HepG2 (cell line): ENCODE results near the gene RRAGB. TPM values are rescaled to one million over a fixed set of nuclear protein-coding genes. Genes with fewer than 3 reads are reported as not detected.

Experiments used
- ATAC-seq: fragments of 200-7000 bp; cut with Tn5 transposase; 3 replicates; pipeline ENCODE4 v1.9.1; 2020; ENCODE audit warnings: mild to moderate bottlenecking, moderate library complexity
- BruUV-seq: library from RNA; stranded (reverse); fragments of 400-500 nt; replicated peaks from 2 replicates; lab custom pipeline; 2021; lab: Mats Ljungman, UMichigan
- CTCF ChIA-PET: fragments of 300-600 bp; formaldehyde crosslinking; extraction: SDS; loops from one replicate; lab custom pipeline; 2021; ENCODE audit warnings: low total read pairs, inconsistent platforms, low intra/inter-chr PET ratio; lab: Yijun Ruan, JAX
- POLR2A ChIA-PET: fragments of 350-600 bp; sonication (Branson Sonifier 250); formaldehyde crosslinking; loops from one replicate; lab custom pipeline; 2020; ENCODE audit warnings: antibody characterized with exemption, inconsistent platforms; lab: Yijun Ruan, JAX
- DNase-seq: peaks from one replicate; pipeline ENCODE4 v3.0.0-alpha.2; 2015; ENCODE audit warnings: low spot score
- FAIRE-seq: peaks from 3 replicates; lab custom pipeline; 2011; peaks lifted over from hg19 to GRCh38; lab: Jason Lieb, UNC
- H2AFZ ChIP-seq: one replicate; pipeline ENCODE4 v1.6.1; 2011; ENCODE audit warnings: low read length, inconsistent platforms
- H3K27ac ChIP-seq: fragments of 300-600 bp; 3 replicates; pipeline ENCODE4 v1.8.0; 2011; ENCODE audit warnings: mixed run types, mild to moderate bottlenecking, mixed read lengths, low read length, inconsistent platforms; ENCODE audit not compliant: insufficient read depth; ENCODE audit errors: extremely low read length
- H3K27me3 ChIP-seq, 2 experiments: fragments of 200-600 bp in 1 of 2; 2 replicates in 1 of 2; 3 replicates in 1 of 2; pipeline versions ENCODE4 v1.6.0 to v1.8.0; 2011; ENCODE audit warnings: low read length in 2 of 2, mild to moderate bottlenecking in 2 of 2, moderate library complexity in 2 of 2, inconsistent platforms in 1 of 2; ENCODE audit not compliant: insufficient read depth in 2 of 2, control insufficient read depth in 1 of 2
- H3K36me3 ChIP-seq, 2 experiments: fragments of 200-600 bp in 1 of 2; replicated peaks in 1 of 2; 2 replicates in 1 of 2; 3 replicates in 1 of 2; pipeline versions ENCODE4 v1.5.1 to v1.8.0; 2011; ENCODE audit warnings: low read length in 2 of 2, inconsistent platforms in 1 of 2; ENCODE audit not compliant: insufficient read depth in 2 of 2, control insufficient read depth in 1 of 2
- H3K4me1 ChIP-seq: 2 replicates; pipeline ENCODE4 v1.5.1; 2012; ENCODE audit warnings: low read length, inconsistent platforms; ENCODE audit not compliant: insufficient read depth
- H3K4me2 ChIP-seq: 2 replicates; pipeline ENCODE4 v1.6.0; 2011; ENCODE audit warnings: low read depth, low read length, inconsistent platforms
- H3K4me3 ChIP-seq, 3 experiments: fragments of 200-600 bp in 1 of 3; sonication (generic), shearing (Covaris generic) in 1 of 3; replicated peaks in 1 of 3; 2 replicates each; pipeline ENCODE4 v1.5.1; 2011 to 2016; ENCODE audit warnings: low read length in 3 of 3, inconsistent platforms in 2 of 3, low read depth in 2 of 3, mild to moderate bottlenecking in 2 of 3, control low read depth in 1 of 3, mixed read lengths in 1 of 3; ENCODE audit not compliant: insufficient read depth in 1 of 3
- H3K79me2 ChIP-seq: one replicate; pipeline ENCODE4 v1.6.1; 2011; ENCODE audit warnings: low read length, inconsistent platforms; ENCODE audit not compliant: insufficient read depth
- H3K9ac ChIP-seq: 2 replicates; pipeline ENCODE4 v1.6.0; 2011; ENCODE audit warnings: mild to moderate bottlenecking, low read depth, low read length, inconsistent platforms; ENCODE audit not compliant: insufficient read depth
- H3K9me3 ChIP-seq: 2 replicates; pipeline ENCODE4 v1.5.1; 2012; ENCODE audit warnings: mild to moderate bottlenecking, low read length
- H4K20me1 ChIP-seq: 2 replicates; pipeline ENCODE4 v1.6.0; 2011; ENCODE audit warnings: inconsistent platforms, mild to moderate bottlenecking, low read length, moderate library complexity; ENCODE audit not compliant: insufficient read depth
- CCAR2 ChIP-seq: fragments of 200-400 bp; formaldehyde crosslinking; optimal IDR thresholded peaks from 2 replicates; pipeline ENCODE3; 2018; ENCODE audit warnings: low read depth, mild to moderate bottlenecking, low read length, moderate library complexity
- CREB1 ChIP-seq, 2 experiments: fragments of 450-650 bp in 1 of 2; IDR thresholded peaks; 2 replicates each; pipeline ENCODE4 v1.6.1; 2016 to 2017; ENCODE audit warnings: control low read depth in 1 of 2, mild to moderate bottlenecking in 1 of 2, missing compliant biosample characterization in 1 of 2, missing genetic modification characterization in 1 of 2
- CREM ChIP-seq, 2 experiments: sonication (generic) in 1 of 2; formaldehyde crosslinking in 1 of 2; IDR thresholded peaks; 2 replicates each; pipeline versions ENCODE4 v1.4.0 to v1.6.1; 2016 to 2020; ENCODE audit warnings: antibody characterized with exemption in 1 of 2, mild to moderate bottlenecking in 1 of 2, missing genetic modification reagents in 1 of 2
- DNMT1 ChIP-seq: sonication (generic); formaldehyde crosslinking; IDR thresholded peaks from 2 replicates; pipeline ENCODE4 v1.5.1; 2020; ENCODE audit warnings: mild to moderate bottlenecking, missing genetic modification reagents
- GZF1 ChIP-seq: sonication (generic); formaldehyde crosslinking; IDR thresholded peaks from 2 replicates; pipeline ENCODE4 v1.5.1; 2020; ENCODE audit warnings: mild to moderate bottlenecking, missing genetic modification reagents
- HHEX ChIP-seq: IDR thresholded peaks from 2 replicates; pipeline ENCODE4 v1.6.1; 2016; ENCODE audit warnings: control low read depth
- JARID2 ChIP-seq: sonication (generic); formaldehyde crosslinking; IDR thresholded peaks from 2 replicates; pipeline ENCODE4 v1.8.1; 2023; ENCODE audit warnings: missing genetic modification reagents, inconsistent platforms; ENCODE audit not compliant: insufficient replicate concordance
- MTF2 ChIP-seq: sonication (generic); formaldehyde crosslinking; IDR thresholded peaks from 2 replicates; pipeline ENCODE4 v1.5.0; 2020; ENCODE audit warnings: missing genetic modification reagents, borderline replicate concordance
- NKX3-1 ChIP-seq: sonication (generic); formaldehyde crosslinking; IDR thresholded peaks from 2 replicates; pipeline ENCODE4 v1.5.0; 2020; ENCODE audit warnings: missing genetic modification reagents
- RAD21 ChIP-seq: fragments of 450-650 bp; formaldehyde crosslinking; IDR thresholded peaks from 2 replicates; pipeline ENCODE4 v1.5.0; 2020; ENCODE audit warnings: mild to moderate bottlenecking
- SALL1 ChIP-seq: sonication (generic); formaldehyde crosslinking; IDR thresholded peaks from 2 replicates; pipeline ENCODE4 v1.8.0; 2022; ENCODE audit warnings: mild to moderate bottlenecking, missing genetic modification reagents
- ZNF354B ChIP-seq: sonication (generic); formaldehyde crosslinking; IDR thresholded peaks from 2 replicates; pipeline ENCODE4 v1.8.0; 2022; ENCODE audit warnings: mild to moderate bottlenecking, missing genetic modification reagents
- ZNF790 ChIP-seq: sonication (generic); formaldehyde crosslinking; IDR thresholded peaks from 2 replicates; pipeline ENCODE4 v1.8.0; 2022; ENCODE audit warnings: missing genetic modification reagents, mild to moderate bottlenecking, borderline replicate concordance
- WGBS: methylation state at CpG from one replicate; pipeline ENCODE4 v1.1.6; 2017; ENCODE audit warnings: low lambda C conversion rate; 5-methylcytosine and 5-hydroxymethylcytosine counted together
- in situ Hi-C: cut with HindIII; loops from 2 replicates; pipeline ENCODE4 v1.10.0; 2017; ENCODE audit warnings: low pct_unique_long_range_greater_than_20kb; ENCODE audit not compliant: extremely low pct_ligation_motif_present
- intact Hi-C: fragments of 100-400 bp; cut with micrococcal nuclease; formaldehyde crosslinking; loops from one replicate; pipeline ENCODE4 v1.10.0; 2022; ENCODE audit not compliant: unreplicated experiment
- polyA plus RNA-seq, 8 experiments: library from polyadenylated mRNA; depleted of rRNA in 3 of 8; stranded (reverse) in 7 of 8; unstranded in 1 of 8; fragments of >200 nt; fragmentation: Illumina TruSeq in 4 of 8; extraction: Trizol in 4 of 8; gene quantifications; 2 replicates each; pipeline versions ENCODE4 v1.2.1 to v1.2.3, GENCODE V29; 2011 to 2016; ENCODE audit warnings: low read depth in 4 of 8, missing spikeins in 1 of 8, mixed read lengths in 1 of 8; ENCODE audit not compliant: insufficient read depth in 1 of 8
- total RNA-seq, 5 experiments: library from RNA; depleted of rRNA; stranded (reverse); fragments of >200 nt; fragmentation: Illumina TruSeq; extraction: Trizol; gene quantifications; 2 replicates each; pipeline ENCODE4 v1.2.3, GENCODE V29; 2016; ENCODE audit warnings: low read depth in 1 of 5
- TF ChIP-seq, protein P1 (sequence below): sonication (generic); formaldehyde crosslinking; IDR thresholded peaks from 2 replicates; pipeline ENCODE4 v1.4.0; 2020; ENCODE audit warnings: missing genetic modification reagents
- TF ChIP-seq, protein P2 (sequence below): sonication (generic); formaldehyde crosslinking; conservative IDR thresholded peaks from 2 replicates; pipeline ENCODE4 v1.8.0; 2022; ENCODE audit warnings: mild to moderate bottlenecking, moderate library complexity, missing genetic modification reagents
- TF ChIP-seq, protein P3 (sequence below): sonication (generic); formaldehyde crosslinking; IDR thresholded peaks from 2 replicates; pipeline ENCODE4 v1.4.0; 2020; ENCODE audit warnings: low read depth, mild to moderate bottlenecking, missing genetic modification reagents
- TF ChIP-seq, protein P4 (sequence below): sonication (generic); formaldehyde crosslinking; IDR thresholded peaks from 2 replicates; pipeline ENCODE4 v1.5.0; 2020; ENCODE audit warnings: missing genetic modification reagents

The RRAGB gene
- total and polyA plus RNA-seq, 2 of the 13 experiments (the other 11 are each of a cell fraction or from before 2014, with no cell fraction given) = 12.2 to 19.9 TPM

DNA sequence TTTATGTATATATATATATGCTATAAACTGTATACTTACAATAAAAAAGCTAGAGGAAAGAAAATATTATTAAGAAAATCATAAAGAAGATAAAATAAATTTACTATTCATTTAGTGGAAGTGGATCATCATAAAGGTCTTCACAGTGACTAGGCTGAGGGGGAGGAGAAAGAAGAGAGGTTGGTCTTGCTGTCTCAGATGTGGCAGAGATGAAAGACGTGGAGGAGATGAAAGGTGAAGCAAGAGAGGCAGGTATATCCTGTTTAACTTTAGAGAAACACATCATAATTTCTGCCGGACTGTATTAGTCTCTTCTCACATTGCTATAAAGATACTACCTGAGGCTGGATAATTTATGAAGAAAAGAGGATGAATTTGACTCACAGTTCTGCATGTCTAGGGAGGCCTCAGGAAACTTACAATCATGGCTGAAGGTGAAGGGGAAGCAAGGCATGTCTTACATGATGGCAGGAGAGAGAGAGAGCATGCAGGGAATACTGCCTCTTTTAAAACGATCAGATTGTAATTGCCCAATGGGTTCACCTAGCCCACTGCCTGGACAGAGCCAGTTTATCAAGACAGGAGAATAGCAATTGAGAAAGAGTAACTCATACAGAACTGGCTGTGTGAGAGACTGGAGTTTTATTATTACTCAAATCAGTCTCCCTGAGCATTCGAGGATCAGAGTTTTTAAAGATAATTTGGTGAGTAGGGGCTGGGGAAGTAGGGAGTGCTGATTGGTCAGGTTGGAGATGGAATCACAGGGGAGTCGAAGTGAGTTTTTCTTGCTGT, 22.1 kb upstream of the RRAGB start (continued):
- TF ChIP-seq, protein P1, sequence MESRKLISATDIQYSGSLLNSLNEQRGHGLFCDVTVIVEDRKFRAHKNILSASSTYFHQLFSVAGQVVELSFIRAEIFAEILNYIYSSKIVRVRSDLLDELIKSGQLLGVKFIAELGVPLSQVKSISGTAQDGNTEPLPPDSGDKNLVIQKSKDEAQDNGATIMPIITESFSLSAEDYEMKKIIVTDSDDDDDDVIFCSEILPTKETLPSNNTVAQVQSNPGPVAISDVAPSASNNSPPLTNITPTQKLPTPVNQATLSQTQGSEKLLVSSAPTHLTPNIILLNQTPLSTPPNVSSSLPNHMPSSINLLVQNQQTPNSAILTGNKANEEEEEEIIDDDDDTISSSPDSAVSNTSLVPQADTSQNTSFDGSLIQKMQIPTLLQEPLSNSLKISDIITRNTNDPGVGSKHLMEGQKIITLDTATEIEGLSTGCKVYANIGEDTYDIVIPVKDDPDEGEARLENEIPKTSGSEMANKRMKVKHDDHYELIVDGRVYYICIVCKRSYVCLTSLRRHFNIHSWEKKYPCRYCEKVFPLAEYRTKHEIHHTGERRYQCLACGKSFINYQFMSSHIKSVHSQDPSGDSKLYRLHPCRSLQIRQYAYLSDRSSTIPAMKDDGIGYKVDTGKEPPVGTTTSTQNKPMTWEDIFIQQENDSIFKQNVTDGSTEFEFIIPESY (CRISPR knock-in tag) = no peak
- TF ChIP-seq MTF2 (no peak), ZNF354B (no peak), JARID2 (CRISPR knock-in tag) (no peak), DNMT1 (CRISPR knock-in tag) (no peak), CREM (IDR thresholded peaks at IDR 0.05) (no peak), CREM (CRISPR knock-in tag; IDR thresholded peaks at IDR 0.05) (no peak)
- TF ChIP-seq, protein P2, sequence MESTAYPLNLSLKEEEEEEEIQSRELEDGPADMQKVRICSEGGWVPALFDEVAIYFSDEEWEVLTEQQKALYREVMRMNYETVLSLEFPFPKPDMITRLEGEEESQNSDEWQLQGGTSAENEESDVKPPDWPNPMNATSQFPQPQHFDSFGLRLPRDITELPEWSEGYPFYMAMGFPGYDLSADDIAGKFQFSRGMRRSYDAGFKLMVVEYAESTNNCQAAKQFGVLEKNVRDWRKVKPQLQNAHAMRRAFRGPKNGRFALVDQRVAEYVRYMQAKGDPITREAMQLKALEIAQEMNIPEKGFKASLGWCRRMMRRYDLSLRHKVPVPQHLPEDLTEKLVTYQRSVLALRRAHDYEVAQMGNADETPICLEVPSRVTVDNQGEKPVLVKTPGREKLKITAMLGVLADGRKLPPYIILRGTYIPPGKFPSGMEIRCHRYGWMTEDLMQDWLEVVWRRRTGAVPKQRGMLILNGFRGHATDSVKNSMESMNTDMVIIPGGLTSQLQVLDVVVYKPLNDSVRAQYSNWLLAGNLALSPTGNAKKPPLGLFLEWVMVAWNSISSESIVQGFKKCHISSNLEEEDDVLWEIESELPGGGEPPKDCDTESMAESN = no peak
- TF ChIP-seq, all 625 proteins: peak for 0

DNA sequence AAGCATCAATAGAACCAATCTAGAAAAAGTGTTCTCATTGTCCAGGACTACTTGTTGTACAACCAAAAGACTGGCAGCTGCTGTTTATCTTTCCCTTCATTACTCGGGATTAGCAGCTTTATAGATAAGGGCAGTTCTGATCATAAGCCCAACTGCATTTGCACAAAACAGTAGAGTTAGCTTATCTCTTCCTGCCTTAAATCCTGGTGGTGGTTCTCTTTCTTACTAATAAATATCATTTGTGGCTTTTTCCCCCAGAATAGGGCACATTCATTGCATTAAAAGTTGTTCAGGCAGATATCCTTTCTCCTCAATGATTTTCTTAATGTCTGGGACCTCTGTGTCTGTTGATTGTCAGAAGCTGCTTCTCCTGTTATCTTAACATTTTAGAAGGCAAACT, 20.2 kb upstream of the RRAGB start:
- Histone ChIP-seq H3K4me2 (no peak overlapping the region), H3K27ac (no peak overlapping the region), H4K20me1 (no peaks in the 10 kb centered on the region), H3K9ac (no peak overlapping the region), H3K79me2 (no peaks in the 10 kb centered on the region), H2AFZ (no peak overlapping the region), H3K9me3 (peaks cover 5% of the 10 kb centered on the region; the same call in 1 of the 2 replicates), H3K36me3 (no peaks in the 10 kb centered on the region), H3K4me3 (no peak overlapping the region), H3K27me3 (no peaks in the 10 kb centered on the region), H3K4me1 (no peaks in the 10 kb centered on the region)
- FAIRE-seq (no peak), ATAC-seq (no peak), DNase-seq (no peak)
- in situ Hi-C loops = no loop called here
- TF ChIP-seq ZNF790 (CRISPR knock-in tag) (no peak), SALL1 (CRISPR knock-in tag) (no peak), CREB1 (IDR thresholded peaks at IDR 0.05) (no peak), CREB1 (CRISPR knock-in tag; IDR thresholded peaks at IDR 0.05) (no peak), RAD21 (CRISPR knock-in tag) (no peak), GZF1 (CRISPR knock-in tag) (no peak), CCAR2 (no peak), NKX3-1 (CRISPR knock-in tag) (no peak), HHEX (CRISPR knock-in tag) (no peak)
- TF ChIP-seq, protein P3, sequence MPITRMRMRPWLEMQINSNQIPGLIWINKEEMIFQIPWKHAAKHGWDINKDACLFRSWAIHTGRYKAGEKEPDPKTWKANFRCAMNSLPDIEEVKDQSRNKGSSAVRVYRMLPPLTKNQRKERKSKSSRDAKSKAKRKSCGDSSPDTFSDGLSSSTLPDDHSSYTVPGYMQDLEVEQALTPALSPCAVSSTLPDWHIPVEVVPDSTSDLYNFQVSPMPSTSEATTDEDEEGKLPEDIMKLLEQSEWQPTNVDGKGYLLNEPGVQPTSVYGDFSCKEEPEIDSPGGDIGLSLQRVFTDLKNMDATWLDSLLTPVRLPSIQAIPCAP (CRISPR knock-in tag) = no peak
- TF ChIP-seq, protein P4, sequence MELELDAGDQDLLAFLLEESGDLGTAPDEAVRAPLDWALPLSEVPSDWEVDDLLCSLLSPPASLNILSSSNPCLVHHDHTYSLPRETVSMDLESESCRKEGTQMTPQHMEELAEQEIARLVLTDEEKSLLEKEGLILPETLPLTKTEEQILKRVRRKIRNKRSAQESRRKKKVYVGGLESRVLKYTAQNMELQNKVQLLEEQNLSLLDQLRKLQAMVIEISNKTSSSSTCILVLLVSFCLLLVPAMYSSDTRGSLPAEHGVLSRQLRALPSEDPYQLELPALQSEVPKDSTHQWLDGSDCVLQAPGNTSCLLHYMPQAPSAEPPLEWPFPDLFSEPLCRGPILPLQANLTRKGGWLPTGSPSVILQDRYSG (CRISPR knock-in tag) = no peak
- CTCF ChIA-PET = no interaction called here
- no CpG with 5 or more reads among the region's 1 CpG for WGBS
- BruUV-seq = no TSS peak
- intact Hi-C loops = no loop called here
- POLR2A ChIA-PET = no interaction called here
